WTC11 (cell line): Measurements from ENCODE around the gene ZNF189. TPM values are rescaled to one million over a fixed set of nuclear protein-coding genes. Genes with fewer than 3 reads are reported as not detected.

ENCODE experiments used
- ATAC-seq: fragments of 200-7000 bp; cut with Tn5 transposase; 2 replicates; pipeline ENCODE4 v1.10.0; 2021; ENCODE audit warnings: mild to moderate bottlenecking, moderate library complexity
- CTCF ChIA-PET: fragments of 300-600 bp; sonication (Branson Sonifier 250); formaldehyde crosslinking; loops from one replicate; lab custom pipeline; 2021; ENCODE audit warnings: antibody characterized with exemption; lab: Charles Lee
- POLR2A ChIA-PET: fragments of 350-600 bp; sonication (Branson Sonifier 250); formaldehyde crosslinking; loops from one replicate; lab custom pipeline; 2021; ENCODE audit warnings: antibody characterized with exemption; lab: Charles Lee
- DNase-seq: peaks from one replicate; pipeline ENCODE4 v3.0.0; 2021; ENCODE audit warnings: low spot score
- H3K27ac Mint-ChIP-seq: 2 replicates; pipeline ENCODE4 v1.8.0; 2021; ENCODE audit warnings: mixed read lengths
- H3K27me3 Mint-ChIP-seq: 2 replicates; pipeline ENCODE4 v1.8.0; 2021; ENCODE audit warnings: low read depth, mild to moderate bottlenecking, moderate library complexity, mixed read lengths
- H3K36me3 Mint-ChIP-seq: 2 replicates; pipeline ENCODE4 v1.8.0; 2021; ENCODE audit warnings: mixed read lengths
- H3K4me1 Mint-ChIP-seq: 2 replicates; pipeline ENCODE4 v1.8.0; 2022; ENCODE audit warnings: mixed read lengths
- H3K4me3 Mint-ChIP-seq: 2 replicates; pipeline ENCODE4 v1.8.0; 2021; ENCODE audit warnings: mild to moderate bottlenecking, moderate library complexity, mixed read lengths
- H3K9me3 Mint-ChIP-seq: 2 replicates; pipeline ENCODE4 v1.8.0; 2021; ENCODE audit warnings: mixed read lengths
- FOXJ3 ChIP-seq: sonication (generic); formaldehyde crosslinking; IDR thresholded peaks from 2 replicates; pipeline ENCODE4 v1.9.0; 2021; ENCODE audit warnings: missing genetic modification reagents, mild to moderate bottlenecking, borderline replicate concordance
- GABPB1 ChIP-seq: sonication (generic); formaldehyde crosslinking; IDR thresholded peaks from 2 replicates; pipeline ENCODE4 v1.8.1; 2023; ENCODE audit warnings: mild to moderate bottlenecking, missing genetic modification reagents
- IRF2 ChIP-seq: sonication (generic); formaldehyde crosslinking; IDR thresholded peaks from 2 replicates; pipeline ENCODE4 v1.8.0; 2022; ENCODE audit warnings: low read depth, missing genetic modification reagents, borderline replicate concordance
- OVOL2 ChIP-seq: fragments of 250-450 bp; sonication (Bioruptor Pico); IDR thresholded peaks from 2 replicates; pipeline ENCODE4 v1.9.0; 2021; ENCODE audit warnings: mild to moderate bottlenecking, borderline replicate concordance
- TEAD4 ChIP-seq: sonication (generic); formaldehyde crosslinking; IDR thresholded peaks from 2 replicates; pipeline ENCODE4 v1.8.0; 2022; ENCODE audit warnings: mild to moderate bottlenecking, missing genetic modification reagents
- ZNF232 ChIP-seq: sonication (generic); formaldehyde crosslinking; IDR thresholded peaks from 2 replicates; pipeline ENCODE4 v1.8.0; 2022; ENCODE audit warnings: mild to moderate bottlenecking, missing genetic modification reagents
- total RNA-seq: library from RNA; stranded (reverse); gene quantifications from 3 replicates; pipeline ENCODE4 v1.2.3, GENCODE V29; 2021
- TF ChIP-seq, protein P1 (sequence below): fragments of 250-450 bp; sonication (Bioruptor Pico); IDR thresholded peaks from 2 replicates; pipeline ENCODE4 v1.9.0; 2021; ENCODE audit warnings: moderate library complexity, mild to moderate bottlenecking, inconsistent platforms, borderline replicate concordance
- TF ChIP-seq, protein P2 (sequence below): fragments of 250-450 bp; sonication (Bioruptor Pico); IDR thresholded peaks from 2 replicates; pipeline ENCODE4 v1.9.0; 2021; ENCODE audit warnings: mild to moderate bottlenecking
- TF ChIP-seq, protein P3 (sequence below): sonication (generic); formaldehyde crosslinking; IDR thresholded peaks from 2 replicates; pipeline ENCODE4 v1.8.1; 2022; ENCODE audit warnings: low read depth, mild to moderate bottlenecking, moderate library complexity, missing genetic modification reagents, borderline replicate concordance
- TF ChIP-seq, protein P4 (sequence below): sonication (generic); formaldehyde crosslinking; IDR thresholded peaks from 2 replicates; pipeline ENCODE4 v1.8.1; 2023; ENCODE audit warnings: mild to moderate bottlenecking, missing genetic modification reagents
- TF ChIP-seq, protein P5 (sequence below): sonication (generic); formaldehyde crosslinking; IDR thresholded peaks from 2 replicates; pipeline ENCODE4 v1.8.1; 2023; ENCODE audit warnings: mild to moderate bottlenecking, missing genetic modification reagents, moderate library complexity
- TF ChIP-seq, protein P6 (sequence below): sonication (generic); formaldehyde crosslinking; IDR thresholded peaks from 2 replicates; pipeline ENCODE4 v1.8.0; 2023; ENCODE audit warnings: missing genetic modification reagents, mild to moderate bottlenecking, borderline replicate concordance
- TF ChIP-seq, protein P7 (sequence below): sonication (generic); formaldehyde crosslinking; IDR thresholded peaks from 2 replicates; pipeline ENCODE4 v1.8.0; 2022; ENCODE audit warnings: mild to moderate bottlenecking, missing genetic modification reagents
- TF ChIP-seq, protein P8 (sequence below): sonication (generic); formaldehyde crosslinking; IDR thresholded peaks from 2 replicates; pipeline ENCODE4 v1.8.1; 2023; ENCODE audit warnings: mild to moderate bottlenecking, moderate library complexity, missing genetic modification reagents

ZNF189 gene
- total RNA-seq, 1 experiment from 2014 or later, result 10.3 TPM

DNA sequence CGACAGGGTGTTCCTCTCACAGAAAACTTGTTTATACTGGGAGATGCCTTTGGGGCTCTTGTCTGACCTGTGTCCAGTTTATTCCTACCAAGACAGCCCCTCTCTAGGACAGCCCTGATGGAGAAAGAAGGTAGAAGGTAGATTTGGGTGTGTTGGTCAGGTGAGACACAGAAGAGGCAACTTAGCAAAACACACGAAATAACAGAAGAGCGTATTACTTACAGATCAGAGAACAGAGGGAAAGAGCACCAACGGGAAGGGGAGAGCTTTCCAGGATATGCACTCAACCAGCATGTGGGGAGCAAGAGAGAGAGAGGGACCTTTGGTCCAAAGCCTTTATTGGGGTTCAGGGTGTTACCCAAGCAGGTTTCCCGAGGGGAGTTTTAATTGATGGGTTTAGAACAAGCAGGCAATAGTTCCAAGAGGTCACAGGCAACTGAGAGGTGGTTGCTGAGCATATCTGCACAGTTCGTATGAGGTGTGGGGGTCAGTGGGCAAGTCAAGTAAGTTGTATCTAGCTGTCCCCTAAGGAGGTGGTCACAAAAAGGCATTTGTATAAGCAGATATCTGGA is 45.7 kb upstream of the ZNF189 start:
- no peaks in the 10 kb centered on the region for H3K4me1 Mint-ChIP-seq
- no peaks in the 10 kb centered on the region for H3K27me3 Mint-ChIP-seq
- CTCF ChIA-PET, result interaction anchor here (1.1 to 1.6 kb wide), 2 partner anchors 36 to 752 kb away, joined by 5 to 6 read pairs; no protein-coding TSS in a partner anchor
- H3K36me3 Mint-ChIP-seq, result no peaks in the 10 kb centered on the region; the same call in 1 of the 2 replicates
- peaks cover 8% of the 10 kb centered on the region for H3K9me3 Mint-ChIP-seq
- no peak for DNase-seq
- no peak overlapping the region for H3K27ac Mint-ChIP-seq
- no peak for ATAC-seq
- no peak overlapping the region for H3K4me3 Mint-ChIP-seq
- TF ChIP-seq, protein P1, sequence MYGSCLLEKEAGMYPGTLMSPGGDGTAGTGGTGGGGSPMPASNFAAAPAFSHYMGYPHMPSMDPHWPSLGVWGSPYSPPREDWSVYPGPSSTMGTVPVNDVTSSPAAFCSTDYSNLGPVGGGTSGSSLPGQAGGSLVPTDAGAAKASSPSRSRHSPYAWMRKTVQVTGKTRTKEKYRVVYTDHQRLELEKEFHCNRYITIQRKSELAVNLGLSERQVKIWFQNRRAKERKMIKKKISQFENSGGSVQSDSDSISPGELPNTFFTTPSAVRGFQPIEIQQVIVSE (CRISPR knock-in tag), result no peak
- TF ChIP-seq, protein P2, sequence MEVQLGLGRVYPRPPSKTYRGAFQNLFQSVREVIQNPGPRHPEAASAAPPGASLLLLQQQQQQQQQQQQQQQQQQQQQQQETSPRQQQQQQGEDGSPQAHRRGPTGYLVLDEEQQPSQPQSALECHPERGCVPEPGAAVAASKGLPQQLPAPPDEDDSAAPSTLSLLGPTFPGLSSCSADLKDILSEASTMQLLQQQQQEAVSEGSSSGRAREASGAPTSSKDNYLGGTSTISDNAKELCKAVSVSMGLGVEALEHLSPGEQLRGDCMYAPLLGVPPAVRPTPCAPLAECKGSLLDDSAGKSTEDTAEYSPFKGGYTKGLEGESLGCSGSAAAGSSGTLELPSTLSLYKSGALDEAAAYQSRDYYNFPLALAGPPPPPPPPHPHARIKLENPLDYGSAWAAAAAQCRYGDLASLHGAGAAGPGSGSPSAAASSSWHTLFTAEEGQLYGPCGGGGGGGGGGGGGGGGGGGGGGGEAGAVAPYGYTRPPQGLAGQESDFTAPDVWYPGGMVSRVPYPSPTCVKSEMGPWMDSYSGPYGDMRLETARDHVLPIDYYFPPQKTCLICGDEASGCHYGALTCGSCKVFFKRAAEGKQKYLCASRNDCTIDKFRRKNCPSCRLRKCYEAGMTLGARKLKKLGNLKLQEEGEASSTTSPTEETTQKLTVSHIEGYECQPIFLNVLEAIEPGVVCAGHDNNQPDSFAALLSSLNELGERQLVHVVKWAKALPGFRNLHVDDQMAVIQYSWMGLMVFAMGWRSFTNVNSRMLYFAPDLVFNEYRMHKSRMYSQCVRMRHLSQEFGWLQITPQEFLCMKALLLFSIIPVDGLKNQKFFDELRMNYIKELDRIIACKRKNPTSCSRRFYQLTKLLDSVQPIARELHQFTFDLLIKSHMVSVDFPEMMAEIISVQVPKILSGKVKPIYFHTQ (CRISPR knock-in tag), result no peak
- TF ChIP-seq ZNF232 (CRISPR knock-in tag) (no peak), OVOL2 (CRISPR knock-in tag) (no peak), FOXJ3 (CRISPR knock-in tag) (no peak), GABPB1 (no peak), TEAD4 (CRISPR knock-in tag) (no peak), IRF2 (no peak)
- TF ChIP-seq, protein P3, sequence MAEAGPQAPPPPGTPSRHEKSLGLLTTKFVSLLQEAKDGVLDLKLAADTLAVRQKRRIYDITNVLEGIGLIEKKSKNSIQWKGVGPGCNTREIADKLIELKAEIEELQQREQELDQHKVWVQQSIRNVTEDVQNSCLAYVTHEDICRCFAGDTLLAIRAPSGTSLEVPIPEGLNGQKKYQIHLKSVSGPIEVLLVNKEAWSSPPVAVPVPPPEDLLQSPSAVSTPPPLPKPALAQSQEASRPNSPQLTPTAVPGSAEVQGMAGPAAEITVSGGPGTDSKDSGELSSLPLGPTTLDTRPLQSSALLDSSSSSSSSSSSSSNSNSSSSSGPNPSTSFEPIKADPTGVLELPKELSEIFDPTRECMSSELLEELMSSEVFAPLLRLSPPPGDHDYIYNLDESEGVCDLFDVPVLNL (CRISPR knock-in tag), result no peak
- TF ChIP-seq, protein P4, sequence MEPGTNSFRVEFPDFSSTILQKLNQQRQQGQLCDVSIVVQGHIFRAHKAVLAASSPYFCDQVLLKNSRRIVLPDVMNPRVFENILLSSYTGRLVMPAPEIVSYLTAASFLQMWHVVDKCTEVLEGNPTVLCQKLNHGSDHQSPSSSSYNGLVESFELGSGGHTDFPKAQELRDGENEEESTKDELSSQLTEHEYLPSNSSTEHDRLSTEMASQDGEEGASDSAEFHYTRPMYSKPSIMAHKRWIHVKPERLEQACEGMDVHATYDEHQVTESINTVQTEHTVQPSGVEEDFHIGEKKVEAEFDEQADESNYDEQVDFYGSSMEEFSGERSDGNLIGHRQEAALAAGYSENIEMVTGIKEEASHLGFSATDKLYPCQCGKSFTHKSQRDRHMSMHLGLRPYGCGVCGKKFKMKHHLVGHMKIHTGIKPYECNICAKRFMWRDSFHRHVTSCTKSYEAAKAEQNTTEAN (CRISPR knock-in tag), result no peak
- TF ChIP-seq, protein P5, sequence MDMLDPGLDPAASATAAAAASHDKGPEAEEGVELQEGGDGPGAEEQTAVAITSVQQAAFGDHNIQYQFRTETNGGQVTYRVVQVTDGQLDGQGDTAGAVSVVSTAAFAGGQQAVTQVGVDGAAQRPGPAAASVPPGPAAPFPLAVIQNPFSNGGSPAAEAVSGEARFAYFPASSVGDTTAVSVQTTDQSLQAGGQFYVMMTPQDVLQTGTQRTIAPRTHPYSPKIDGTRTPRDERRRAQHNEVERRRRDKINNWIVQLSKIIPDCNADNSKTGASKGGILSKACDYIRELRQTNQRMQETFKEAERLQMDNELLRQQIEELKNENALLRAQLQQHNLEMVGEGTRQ, result no peak
- TF ChIP-seq, protein P6, sequence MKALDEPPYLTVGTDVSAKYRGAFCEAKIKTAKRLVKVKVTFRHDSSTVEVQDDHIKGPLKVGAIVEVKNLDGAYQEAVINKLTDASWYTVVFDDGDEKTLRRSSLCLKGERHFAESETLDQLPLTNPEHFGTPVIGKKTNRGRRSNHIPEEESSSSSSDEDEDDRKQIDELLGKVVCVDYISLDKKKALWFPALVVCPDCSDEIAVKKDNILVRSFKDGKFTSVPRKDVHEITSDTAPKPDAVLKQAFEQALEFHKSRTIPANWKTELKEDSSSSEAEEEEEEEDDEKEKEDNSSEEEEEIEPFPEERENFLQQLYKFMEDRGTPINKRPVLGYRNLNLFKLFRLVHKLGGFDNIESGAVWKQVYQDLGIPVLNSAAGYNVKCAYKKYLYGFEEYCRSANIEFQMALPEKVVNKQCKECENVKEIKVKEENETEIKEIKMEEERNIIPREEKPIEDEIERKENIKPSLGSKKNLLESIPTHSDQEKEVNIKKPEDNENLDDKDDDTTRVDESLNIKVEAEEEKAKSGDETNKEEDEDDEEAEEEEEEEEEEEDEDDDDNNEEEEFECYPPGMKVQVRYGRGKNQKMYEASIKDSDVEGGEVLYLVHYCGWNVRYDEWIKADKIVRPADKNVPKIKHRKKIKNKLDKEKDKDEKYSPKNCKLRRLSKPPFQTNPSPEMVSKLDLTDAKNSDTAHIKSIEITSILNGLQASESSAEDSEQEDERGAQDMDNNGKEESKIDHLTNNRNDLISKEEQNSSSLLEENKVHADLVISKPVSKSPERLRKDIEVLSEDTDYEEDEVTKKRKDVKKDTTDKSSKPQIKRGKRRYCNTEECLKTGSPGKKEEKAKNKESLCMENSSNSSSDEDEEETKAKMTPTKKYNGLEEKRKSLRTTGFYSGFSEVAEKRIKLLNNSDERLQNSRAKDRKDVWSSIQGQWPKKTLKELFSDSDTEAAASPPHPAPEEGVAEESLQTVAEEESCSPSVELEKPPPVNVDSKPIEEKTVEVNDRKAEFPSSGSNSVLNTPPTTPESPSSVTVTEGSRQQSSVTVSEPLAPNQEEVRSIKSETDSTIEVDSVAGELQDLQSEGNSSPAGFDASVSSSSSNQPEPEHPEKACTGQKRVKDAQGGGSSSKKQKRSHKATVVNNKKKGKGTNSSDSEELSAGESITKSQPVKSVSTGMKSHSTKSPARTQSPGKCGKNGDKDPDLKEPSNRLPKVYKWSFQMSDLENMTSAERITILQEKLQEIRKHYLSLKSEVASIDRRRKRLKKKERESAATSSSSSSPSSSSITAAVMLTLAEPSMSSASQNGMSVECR (CRISPR knock-in tag), result no peak
- TF ChIP-seq, protein P7, sequence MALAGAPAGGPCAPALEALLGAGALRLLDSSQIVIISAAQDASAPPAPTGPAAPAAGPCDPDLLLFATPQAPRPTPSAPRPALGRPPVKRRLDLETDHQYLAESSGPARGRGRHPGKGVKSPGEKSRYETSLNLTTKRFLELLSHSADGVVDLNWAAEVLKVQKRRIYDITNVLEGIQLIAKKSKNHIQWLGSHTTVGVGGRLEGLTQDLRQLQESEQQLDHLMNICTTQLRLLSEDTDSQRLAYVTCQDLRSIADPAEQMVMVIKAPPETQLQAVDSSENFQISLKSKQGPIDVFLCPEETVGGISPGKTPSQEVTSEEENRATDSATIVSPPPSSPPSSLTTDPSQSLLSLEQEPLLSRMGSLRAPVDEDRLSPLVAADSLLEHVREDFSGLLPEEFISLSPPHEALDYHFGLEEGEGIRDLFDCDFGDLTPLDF (CRISPR knock-in tag), result no peak
- TF ChIP-seq, protein P8, sequence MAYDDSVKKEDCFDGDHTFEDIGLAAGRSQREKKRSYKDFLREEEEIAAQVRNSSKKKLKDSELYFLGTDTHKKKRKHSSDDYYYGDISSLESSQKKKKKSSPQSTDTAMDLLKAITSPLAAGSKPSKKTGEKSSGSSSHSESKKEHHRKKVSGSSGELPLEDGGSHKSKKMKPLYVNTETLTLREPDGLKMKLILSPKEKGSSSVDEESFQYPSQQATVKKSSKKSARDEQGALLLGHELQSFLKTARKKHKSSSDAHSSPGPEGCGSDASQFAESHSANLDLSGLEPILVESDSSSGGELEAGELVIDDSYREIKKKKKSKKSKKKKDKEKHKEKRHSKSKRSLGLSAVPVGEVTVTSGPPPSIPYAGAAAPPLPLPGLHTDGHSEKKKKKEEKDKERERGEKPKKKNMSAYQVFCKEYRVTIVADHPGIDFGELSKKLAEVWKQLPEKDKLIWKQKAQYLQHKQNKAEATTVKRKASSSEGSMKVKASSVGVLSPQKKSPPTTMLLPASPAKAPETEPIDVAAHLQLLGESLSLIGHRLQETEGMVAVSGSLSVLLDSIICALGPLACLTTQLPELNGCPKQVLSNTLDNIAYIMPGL (CRISPR knock-in tag), result no peak
- POLR2A ChIA-PET, result no interaction called here
